ENCODE measurements around the gene ACOXL.

DNA sequence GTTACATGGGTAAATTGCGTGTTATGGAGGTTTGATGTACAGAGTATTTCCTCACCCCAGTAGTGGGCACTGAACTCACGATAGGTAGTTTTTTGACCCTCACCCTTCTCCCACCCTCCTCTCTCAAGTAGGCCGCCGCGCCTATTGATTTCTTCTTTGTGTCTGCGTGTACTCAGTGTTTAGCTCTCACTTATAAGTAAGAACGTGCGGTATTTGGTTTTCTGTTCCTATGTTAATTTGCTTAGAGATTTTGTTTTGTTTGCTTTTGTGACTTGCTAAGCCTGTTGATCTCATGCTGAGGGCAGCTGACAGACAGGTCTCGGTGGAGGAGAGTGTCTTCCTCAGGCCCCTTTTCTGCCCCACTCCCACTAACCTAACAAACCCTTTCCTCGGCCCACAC lies 36.2 kb downstream of the ACOXL start:
- TF ChIP-seq POLR2A (IDR thresholded peaks at IDR 0.05; ENCODE audit: low read depth, low read length) (no peak), POLR2AphosphoS5 (IDR thresholded peaks at IDR 0.05; ENCODE audit: low read depth, low read length) (no peak)
